Activated T-cell treated with anti-CD3 and anti-CD28 coated beads, Interleukin-2, amount 50 U/mL, for 72 hours (primary cell): Measurements from ENCODE around the gene TMEM259. TPM values are rescaled to one million over a fixed set of nuclear protein-coding genes. Genes with fewer than 3 reads are reported as not detected.

Experiments
- ATAC-seq, 2 donors: fragments of 150-1000 bp; cut with Tn5 transposase; replicated peaks in 1 of 2; 2 replicates each; pipeline ENCODE4 v1.10.0; 2021; ENCODE audit warnings: moderate library complexity in 2 of 2, mild to moderate bottlenecking in 1 of 2
- DNase-seq, 2 donors: peaks; one replicate each; pipeline ENCODE4 v3.0.0; 2021 to 2022; ENCODE audit warnings: mixed read lengths in 1 of 2
- H3K27ac Mint-ChIP-seq: one replicate; pipeline ENCODE4 v1.8.0; 2022; ENCODE audit warnings: mild to moderate bottlenecking, moderate library complexity, mixed read lengths
- H3K27me3 Mint-ChIP-seq: one replicate; pipeline ENCODE4 v1.8.0; 2022; ENCODE audit warnings: low read depth, mixed read lengths
- H3K36me3 Mint-ChIP-seq, 2 donors: one replicate each; pipeline ENCODE4 v1.8.0; 2022; ENCODE audit warnings: mixed read lengths in 2 of 2, mild to moderate bottlenecking in 1 of 2; ENCODE audit not compliant: insufficient read depth in 2 of 2
- H3K4me1 Mint-ChIP-seq: one replicate; pipeline ENCODE4 v1.8.0; 2022; ENCODE audit warnings: low read depth, mixed read lengths
- H3K4me3 Mint-ChIP-seq, 2 donors: one replicate each; pipeline ENCODE4 v1.8.0; 2022; ENCODE audit warnings: mild to moderate bottlenecking in 2 of 2, mixed read lengths in 2 of 2, moderate library complexity in 2 of 2
- H3K9me3 Mint-ChIP-seq, 2 donors: one replicate each; pipeline ENCODE4 v1.8.0; 2022; ENCODE audit warnings: mixed read lengths in 2 of 2
- total RNA-seq, 2 donors: library from RNA; stranded (reverse); gene quantifications; one replicate each; pipeline ENCODE4 v1.2.3, GENCODE V29; 2022

Gene TMEM259
- total RNA-seq, 2 donors from 2014 or later = 125 to 127 TPM

DNA sequence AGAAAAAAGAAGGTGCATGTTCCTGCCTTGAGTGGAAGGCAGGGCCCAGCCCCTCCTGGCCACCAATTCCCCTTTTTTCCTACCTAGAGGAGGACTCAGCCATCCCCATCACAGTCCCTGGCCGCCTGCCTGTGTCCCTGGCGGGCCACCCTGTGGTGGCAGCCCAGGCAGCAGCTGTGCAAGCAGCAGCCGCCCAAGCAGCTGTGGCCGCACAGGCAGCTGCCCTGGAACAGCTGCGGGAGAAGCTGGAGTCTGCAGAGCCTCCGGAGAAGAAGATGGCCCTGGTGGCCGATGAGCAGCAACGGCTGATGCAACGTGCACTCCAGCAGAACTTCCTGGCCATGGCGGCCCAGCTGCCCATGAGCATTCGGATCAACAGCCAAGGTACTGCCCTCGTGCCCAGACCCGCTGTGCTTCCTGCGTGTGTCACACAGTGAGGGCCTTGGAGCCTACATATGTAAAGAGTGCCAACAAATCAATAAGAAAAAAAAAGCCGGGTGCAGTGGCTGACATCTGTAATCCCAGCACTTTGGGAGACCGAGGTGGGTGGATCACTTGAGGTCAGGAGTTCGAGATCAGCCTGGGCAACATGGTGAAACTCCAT is 54.3 kb downstream of the TMEM259 start:
- H3K4me3 Mint-ChIP-seq = no peak overlapping the region
- H3K27me3 Mint-ChIP-seq = no peaks in the 10 kb centered on the region
- ATAC-seq (no peak), DNase-seq (no peak)
- no peaks in the 10 kb centered on the region for H3K4me1 Mint-ChIP-seq
- peaks cover 10 to 27% of the 10 kb centered on the region in 2 donors for H3K36me3 Mint-ChIP-seq
- no peak overlapping the region for H3K27ac Mint-ChIP-seq
- H3K9me3 Mint-ChIP-seq = peaks cover 2 to 4% of the 10 kb centered on the region in 2 donors

- DNase-seq = no peak
- H3K9me3 Mint-ChIP-seq = peaks cover 2% of the 10 kb centered on the region in 2 donors
- H3K4me3 Mint-ChIP-seq = no peak overlapping the region
- peaks cover 5 to 17% of the 10 kb centered on the region in 2 donors for H3K36me3 Mint-ChIP-seq
- no peak overlapping the region for H3K27ac Mint-ChIP-seq
- ATAC-seq = no peak
- no peaks in the 10 kb centered on the region for H3K4me1 Mint-ChIP-seq
- H3K27me3 Mint-ChIP-seq = no peaks in the 10 kb centered on the region
These were observed 55.9 kb downstream of the TMEM259 start for GRCh38 chr19:964761-965694.

GRCh38 chr19:964116-964520 is 56.8 kb downstream of the TMEM259 start:
- ATAC-seq = no peak
- Mint-ChIP-seq H3K9me3 (peaks cover 2% of the 10 kb centered on the region in 2 donors), H3K36me3 (peaks cover 5 to 17% of the 10 kb centered on the region in 2 donors), H3K27me3 (no peaks in the 10 kb centered on the region), H3K4me3 (no peak overlapping the region), H3K27ac (no peak overlapping the region), H3K4me1 (no peaks in the 10 kb centered on the region)
- DNase-seq = no peak

DNA sequence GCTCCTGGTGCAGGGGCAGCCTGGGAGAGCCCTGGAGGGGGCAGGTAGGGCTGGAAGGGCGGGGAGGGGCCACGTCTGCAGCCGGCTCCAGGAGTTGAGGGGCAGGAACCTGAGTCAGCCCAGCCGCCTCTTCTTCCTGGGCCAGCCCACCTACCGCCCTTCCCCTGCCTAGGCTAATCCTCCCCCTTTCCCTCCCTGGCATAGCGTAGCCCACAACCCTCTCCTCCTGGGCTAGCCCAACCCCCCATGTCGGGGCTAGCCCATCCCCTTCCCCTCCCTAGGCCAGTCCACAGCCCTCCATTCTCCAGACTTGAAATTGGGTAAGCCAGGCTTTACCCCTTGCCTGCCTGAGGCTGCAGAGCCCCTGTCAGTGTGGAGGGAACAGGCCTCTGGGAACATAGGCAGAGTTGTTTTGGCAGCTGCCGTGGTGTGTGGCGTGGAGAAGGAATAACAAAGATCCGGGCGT is 57.4 kb downstream of the TMEM259 start:
- Mint-ChIP-seq H3K36me3 (peaks cover 5 to 17% of the 10 kb centered on the region in 2 donors), H3K4me1 (peaks cover 5% of the 10 kb centered on the region), H3K9me3 (peaks cover 2% of the 10 kb centered on the region in 2 donors), H3K27me3 (no peaks in the 10 kb centered on the region), H3K27ac (no peak overlapping the region), H3K4me3 (no peak overlapping the region)
- ATAC-seq (no peak), DNase-seq (no peak)

DNA sequence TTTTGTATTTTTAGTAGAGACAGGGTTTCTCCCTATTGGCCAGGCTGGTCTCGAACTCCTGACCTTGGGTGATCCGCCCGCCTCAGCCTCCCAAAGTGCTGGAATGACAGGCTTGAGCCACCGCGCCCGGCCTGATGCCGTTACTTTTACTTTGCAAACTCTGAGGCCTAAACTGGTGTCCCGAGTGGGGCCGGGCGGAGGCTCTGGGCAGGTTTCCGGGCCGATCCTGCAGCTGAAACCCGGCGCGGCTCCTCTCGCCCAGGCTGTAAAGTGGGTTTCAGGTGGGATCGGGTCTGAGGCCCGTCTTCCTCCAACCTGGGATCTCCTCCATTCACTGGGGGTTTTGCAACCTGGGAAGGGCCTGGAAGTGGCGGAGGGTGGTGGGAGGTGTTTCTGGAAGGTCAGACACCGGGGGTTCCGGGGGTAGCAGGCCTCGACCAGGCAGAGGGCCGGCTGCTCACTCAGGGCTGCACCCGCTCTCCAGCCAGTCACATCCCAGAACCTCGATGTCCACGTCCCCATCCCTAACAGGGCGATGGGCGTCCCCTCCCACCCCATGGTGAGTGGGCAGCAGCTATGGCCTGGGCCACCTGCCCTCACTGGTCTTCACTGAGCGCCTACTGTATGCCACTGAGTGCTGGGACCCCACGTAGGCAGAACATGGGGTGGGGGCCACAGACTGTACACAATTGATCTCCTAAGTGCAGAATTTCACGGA is 58.1 kb downstream of the TMEM259 start:
- Mint-ChIP-seq H3K36me3 (peaks cover 5 to 13% of the 10 kb centered on the region in 2 donors), H3K4me1 (peaks cover 5% of the 10 kb centered on the region), H3K4me3 (no peak overlapping the region), H3K27me3 (no peaks in the 10 kb centered on the region), H3K9me3 (peaks cover 2% of the 10 kb centered on the region in 2 donors), H3K27ac (no peak overlapping the region)
- no peak for ATAC-seq
- no peak for DNase-seq

- peaks cover 5 to 13% of the 10 kb centered on the region in 2 donors for H3K36me3 Mint-ChIP-seq
- H3K27ac Mint-ChIP-seq = no peak overlapping the region
- ATAC-seq (no peak), DNase-seq (no peak)
- H3K4me3 Mint-ChIP-seq = no peak overlapping the region
- H3K27me3 Mint-ChIP-seq = no peaks in the 10 kb centered on the region
- peaks cover 2% of the 10 kb centered on the region in 2 donors for H3K9me3 Mint-ChIP-seq
- H3K4me1 Mint-ChIP-seq = peaks cover 5% of the 10 kb centered on the region
These were observed 58.9 kb downstream of the TMEM259 start for GRCh38 chr19:961866-962620.

GRCh38 chr19:960601-960938 is 60.4 kb downstream of the TMEM259 start:
- ATAC-seq (no peak), DNase-seq (no peak)
- Mint-ChIP-seq H3K9me3 (peaks cover 2% of the 10 kb centered on the region in 2 donors), H3K36me3 (peaks cover 5 to 6% of the 10 kb centered on the region in 2 donors), H3K27ac (no peak overlapping the region), H3K4me3 (no peak overlapping the region), H3K27me3 (no peaks in the 10 kb centered on the region), H3K4me1 (peaks cover 5% of the 10 kb centered on the region)

GRCh38 chr19:960020-960419 is 60.9 kb downstream of the TMEM259 start:
- ATAC-seq (no peak), DNase-seq (no peak)
- Mint-ChIP-seq H3K4me1 (peaks cover 5% of the 10 kb centered on the region), H3K9me3 (peaks cover 0 to under 1% of the 10 kb centered on the region in 2 donors), H3K36me3 (peaks cover under 1 to 2% of the 10 kb centered on the region in 2 donors), H3K27ac (no peak overlapping the region), H3K4me3 (no peak overlapping the region), H3K27me3 (no peaks in the 10 kb centered on the region)

Other genes starting within 250 kb of the TMEM259 start
- gene PTBP1, start 223.7 kb downstream of the TMEM259 start, total RNA-seq = 100 to 1,000 TPM; 515 to 611 TPM
- not detected for gene PLPPR3, start 199.2 kb downstream of the TMEM259 start, total RNA-seq
- not detected for gene AZU1, start 193.3 kb downstream of the TMEM259 start, total RNA-seq
- not detected for gene PRTN3, start 180.1 kb downstream of the TMEM259 start, total RNA-seq
- gene ELANE, start 168.8 kb downstream of the TMEM259 start, total RNA-seq = not detected
- 1 to 10 TPM; 2.1 to 3.1 TPM for gene CFD, start 161.5 kb downstream of the TMEM259 start, total RNA-seq
- 10 to 100 TPM; 59.8 to 62.2 TPM for gene MED16, start 127.9 kb downstream of the TMEM259 start, total RNA-seq
- not detected for gene RNU6-9, start 127.6 kb downstream of the TMEM259 start, total RNA-seq
- gene R3HDM4, start 107.9 kb downstream of the TMEM259 start, total RNA-seq = 100 to 1,000 TPM; 109 to 126 TPM
- 1 to 10 TPM; 1.0 to 3.6 TPM for gene KISS1R, start 103.8 kb downstream of the TMEM259 start, total RNA-seq
- 10 to 100 TPM; 31.7 to 34.0 TPM for gene ARID3A, start 95.1 kb downstream of the TMEM259 start, total RNA-seq
- 10 to 100 TPM; 59.6 TPM for gene WDR18, start 36.8 kb downstream of the TMEM259 start, total RNA-seq
- under 1 TPM; 0.10 to 0.35 TPM for gene GRIN3B, start 20.7 kb downstream of the TMEM259 start, total RNA-seq
- gene RNU6-2, start 399 bp upstream of the TMEM259 start, total RNA-seq = not detected
- gene CNN2, start 5.5 kb upstream of the TMEM259 start, total RNA-seq = 100 to 1,000 TPM in 1 of 2 donors, 10 to 100 TPM in 1; 98.9 to 124 TPM
- 10 to 100 TPM; 34.3 to 37.1 TPM for gene ABCA7, start 19.0 kb upstream of the TMEM259 start, total RNA-seq
- gene ARHGAP45, start 46.0 kb upstream of the TMEM259 start, total RNA-seq = 100 to 1,000 TPM; 235 to 236 TPM
- gene POLR2E, start 74.3 kb upstream of the TMEM259 start, total RNA-seq = 100 to 1,000 TPM; 176 to 179 TPM
- 100 to 1,000 TPM; 251 to 308 TPM for gene GPX4, start 82.9 kb upstream of the TMEM259 start, total RNA-seq
- gene SBNO2, start 153.1 kb upstream of the TMEM259 start, total RNA-seq = 100 to 1,000 TPM; 142 to 146 TPM
- gene STK11, start 184.7 kb upstream of the TMEM259 start, total RNA-seq = 10 to 100 TPM; 81.5 to 86.3 TPM
- under 1 TPM; 0.38 to 0.58 TPM for gene CBARP, start 216.9 kb upstream of the TMEM259 start, total RNA-seq
- gene ATP5F1D, start 220.6 kb upstream of the TMEM259 start, total RNA-seq = 100 to 1,000 TPM; 169 to 201 TPM
- gene MIDN, start 227.5 kb upstream of the TMEM259 start, total RNA-seq = 10 to 100 TPM; 72.3 to 75.4 TPM
- 100 to 1,000 TPM; 400 to 456 TPM for gene CIRBP, start 248.2 kb upstream of the TMEM259 start, total RNA-seq